GM12872 (cell line): Measurements from ENCODE around the gene MPRIP.

ENCODE experiments used
- TF ChIP-seq, protein P1 (sequence below): IDR thresholded peaks from 3 replicates; pipeline ENCODE4 v1.5.1; 2011; ENCODE audit warnings: low read depth, mild to moderate bottlenecking, low read length, moderate library complexity; ENCODE audit not compliant: insufficient read depth

The MPRIP gene

DNA sequence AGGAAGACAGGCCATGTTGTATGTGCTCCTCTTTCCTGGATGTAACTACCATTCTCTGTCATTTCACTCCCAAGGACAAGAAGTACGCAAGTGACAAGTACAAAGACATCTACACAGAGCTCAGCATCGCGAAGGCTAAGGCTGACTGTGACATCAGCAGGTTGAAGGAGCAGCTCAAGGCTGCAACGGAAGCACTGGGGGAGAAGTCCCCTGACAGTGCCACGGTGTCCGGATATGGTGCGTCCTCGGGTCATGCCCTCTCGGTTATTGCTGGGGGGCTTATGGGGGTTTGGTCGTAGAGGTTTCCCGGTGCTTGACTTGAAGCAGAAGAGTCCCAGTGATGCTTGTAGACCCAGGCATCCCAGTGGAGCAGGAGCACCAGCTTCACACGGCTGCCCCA is 134.9 kb downstream of the MPRIP start:
- TF ChIP-seq, protein P1, sequence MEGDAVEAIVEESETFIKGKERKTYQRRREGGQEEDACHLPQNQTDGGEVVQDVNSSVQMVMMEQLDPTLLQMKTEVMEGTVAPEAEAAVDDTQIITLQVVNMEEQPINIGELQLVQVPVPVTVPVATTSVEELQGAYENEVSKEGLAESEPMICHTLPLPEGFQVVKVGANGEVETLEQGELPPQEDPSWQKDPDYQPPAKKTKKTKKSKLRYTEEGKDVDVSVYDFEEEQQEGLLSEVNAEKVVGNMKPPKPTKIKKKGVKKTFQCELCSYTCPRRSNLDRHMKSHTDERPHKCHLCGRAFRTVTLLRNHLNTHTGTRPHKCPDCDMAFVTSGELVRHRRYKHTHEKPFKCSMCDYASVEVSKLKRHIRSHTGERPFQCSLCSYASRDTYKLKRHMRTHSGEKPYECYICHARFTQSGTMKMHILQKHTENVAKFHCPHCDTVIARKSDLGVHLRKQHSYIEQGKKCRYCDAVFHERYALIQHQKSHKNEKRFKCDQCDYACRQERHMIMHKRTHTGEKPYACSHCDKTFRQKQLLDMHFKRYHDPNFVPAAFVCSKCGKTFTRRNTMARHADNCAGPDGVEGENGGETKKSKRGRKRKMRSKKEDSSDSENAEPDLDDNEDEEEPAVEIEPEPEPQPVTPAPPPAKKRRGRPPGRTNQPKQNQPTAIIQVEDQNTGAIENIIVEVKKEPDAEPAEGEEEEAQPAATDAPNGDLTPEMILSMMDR, result no peak

DNA sequence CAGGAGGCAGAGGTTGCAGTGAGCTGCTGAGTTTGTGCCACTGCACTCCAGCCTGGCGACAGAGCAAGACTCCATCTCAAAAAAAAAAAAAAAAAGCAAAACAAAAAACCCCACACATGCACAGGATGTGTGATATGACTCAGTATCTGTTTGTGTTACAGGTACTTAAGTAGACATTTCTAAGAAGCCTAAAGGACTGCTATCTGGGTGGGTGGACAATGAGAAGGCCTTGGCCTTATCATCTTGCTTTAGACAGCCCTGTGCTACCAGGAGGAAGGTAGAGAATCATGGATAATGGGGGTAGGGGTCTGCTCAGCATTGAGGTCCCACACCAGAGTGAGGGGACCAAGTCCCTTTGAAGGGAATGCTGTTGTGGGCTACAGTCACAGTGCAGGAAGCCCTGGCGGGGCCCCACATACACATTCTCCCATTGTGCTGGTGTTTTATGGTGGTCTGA is 137.1 kb downstream of the MPRIP start:
- TF ChIP-seq, protein P1, result no peak

DNA sequence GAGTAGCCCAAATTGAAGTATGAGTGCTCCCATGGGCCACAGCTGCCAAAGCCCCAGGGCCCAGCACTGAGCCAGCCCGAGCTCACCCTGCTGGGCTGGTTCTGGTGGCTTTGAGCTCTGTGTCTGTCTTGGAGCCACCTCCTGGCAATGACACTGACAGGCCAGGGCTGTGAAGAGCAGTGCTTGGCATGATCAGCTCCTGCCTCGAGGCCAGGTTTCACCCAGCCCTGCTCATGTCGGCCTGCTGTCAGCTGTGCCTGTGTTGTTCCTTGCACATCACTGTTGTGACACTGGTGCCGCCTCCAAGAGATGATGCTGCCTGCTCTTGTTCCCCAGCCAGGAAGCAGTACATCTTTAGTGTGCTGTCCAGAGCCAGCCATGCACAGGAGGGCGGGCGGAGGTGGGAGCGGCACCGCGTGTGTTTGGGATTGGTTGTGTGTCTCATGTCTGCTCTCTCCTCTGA is 137.9 kb downstream of the MPRIP start:
- TF ChIP-seq, protein P1, result no peak

DNA sequence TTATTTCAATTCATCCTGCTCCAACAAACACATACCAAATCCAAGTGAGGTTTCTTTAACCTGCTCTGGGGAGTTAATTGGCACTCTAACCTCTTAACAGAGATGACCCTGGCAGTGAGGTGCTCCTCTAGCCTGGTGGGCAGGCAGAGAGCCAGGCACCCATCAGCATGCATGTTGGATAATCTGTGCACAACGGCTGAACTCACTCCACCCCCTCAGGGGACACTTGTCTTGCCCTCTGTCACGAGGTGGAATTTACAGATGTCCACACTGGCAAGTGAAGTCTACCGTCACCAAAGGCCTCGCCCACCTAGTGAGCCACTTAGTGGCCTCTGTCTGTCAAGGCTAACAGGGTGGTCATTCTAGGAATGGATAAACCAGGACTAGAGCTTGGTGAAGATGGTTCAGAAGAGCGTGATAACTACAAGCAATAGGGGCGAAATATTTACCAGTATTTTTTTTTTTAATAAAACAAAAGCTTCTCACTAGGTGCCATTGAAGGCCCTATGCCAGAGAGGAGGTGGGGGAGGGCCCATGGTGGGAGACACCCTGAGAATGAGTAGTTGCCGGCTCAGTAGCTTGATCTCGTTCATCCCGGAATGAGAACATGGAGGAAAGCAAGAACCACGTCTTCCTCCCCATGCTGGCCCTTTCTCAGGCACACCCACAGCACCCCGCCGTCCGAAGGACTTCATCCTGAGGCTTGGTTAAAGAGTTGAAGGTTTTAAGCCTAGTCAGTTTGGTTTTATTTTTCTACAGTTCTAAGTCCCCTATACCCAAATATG is 138.7 kb downstream of the MPRIP start:
- TF ChIP-seq, protein P1, result no peak

DNA sequence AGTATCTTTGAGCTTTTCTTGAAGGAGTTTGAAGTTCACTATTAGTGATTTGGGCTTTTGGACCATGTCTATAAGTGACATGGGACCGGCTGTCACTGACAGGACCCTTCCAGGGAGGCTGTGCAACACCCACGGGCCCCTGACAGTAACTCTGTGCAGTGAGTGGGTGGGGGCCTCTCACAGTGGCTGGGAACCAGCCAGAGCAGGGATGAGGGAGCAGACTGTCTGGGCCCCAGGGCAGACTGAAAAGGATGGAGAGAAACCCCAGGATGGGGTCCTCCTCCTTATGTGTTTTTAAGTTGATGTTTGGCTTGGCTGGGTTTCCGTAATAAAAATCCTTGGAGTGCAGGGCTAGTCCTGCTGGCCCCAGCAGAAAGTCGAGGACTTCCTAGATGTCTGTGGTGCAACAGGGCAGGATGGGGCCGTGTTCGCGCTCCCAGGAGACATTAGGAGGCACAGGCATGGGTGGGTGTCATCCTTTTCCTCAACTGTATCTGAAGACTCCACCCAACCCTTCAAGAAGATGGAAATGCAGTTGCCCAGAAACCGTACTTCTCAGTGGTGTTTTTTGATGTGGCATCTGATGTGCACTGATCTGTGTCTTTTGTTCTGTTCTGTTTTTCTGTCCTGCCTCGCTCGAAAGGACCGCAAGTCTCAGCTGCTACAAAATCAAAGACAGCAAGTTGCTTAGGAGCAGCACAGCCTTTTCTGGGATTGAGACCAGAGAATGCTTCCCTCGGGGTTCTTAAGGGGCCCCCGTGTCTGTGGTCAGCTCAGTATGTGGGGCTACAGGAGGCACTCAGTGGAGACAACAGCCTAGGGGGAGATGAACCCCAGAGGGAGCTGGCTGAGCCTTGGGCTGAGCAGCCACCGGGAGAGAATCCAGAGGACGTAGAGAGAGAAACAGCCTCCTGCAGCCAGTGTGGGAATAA is 139.7 kb downstream of the MPRIP start:
- TF ChIP-seq, protein P1, result no peak

DNA sequence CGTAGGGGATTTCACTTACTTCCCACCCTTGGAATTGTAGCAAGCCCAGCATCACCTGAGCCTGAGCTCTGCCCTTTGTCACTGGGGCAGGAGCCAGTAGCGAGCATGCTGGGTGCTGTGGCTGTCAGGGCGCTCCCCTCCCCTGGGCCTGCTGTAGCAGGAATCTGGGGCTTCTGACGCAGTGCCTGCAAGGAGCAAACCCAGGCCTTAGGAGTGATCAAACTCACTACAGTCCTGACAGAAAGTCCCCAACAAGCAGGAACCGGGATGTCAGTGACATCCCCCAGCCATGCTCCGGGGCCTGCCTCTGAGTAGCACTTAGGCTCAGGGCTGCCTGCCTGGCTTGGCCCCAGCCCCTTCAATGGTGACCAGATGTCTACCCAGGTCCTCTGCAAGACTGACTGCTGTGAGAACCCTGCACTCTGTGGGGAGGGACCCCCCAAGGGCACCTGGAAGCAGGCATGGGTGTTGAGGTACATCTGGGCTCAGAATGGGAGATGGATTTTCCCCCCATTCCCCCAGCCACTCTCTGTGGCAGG is 140.4 kb downstream of the MPRIP start:
- TF ChIP-seq, protein P1, result no peak

DNA sequence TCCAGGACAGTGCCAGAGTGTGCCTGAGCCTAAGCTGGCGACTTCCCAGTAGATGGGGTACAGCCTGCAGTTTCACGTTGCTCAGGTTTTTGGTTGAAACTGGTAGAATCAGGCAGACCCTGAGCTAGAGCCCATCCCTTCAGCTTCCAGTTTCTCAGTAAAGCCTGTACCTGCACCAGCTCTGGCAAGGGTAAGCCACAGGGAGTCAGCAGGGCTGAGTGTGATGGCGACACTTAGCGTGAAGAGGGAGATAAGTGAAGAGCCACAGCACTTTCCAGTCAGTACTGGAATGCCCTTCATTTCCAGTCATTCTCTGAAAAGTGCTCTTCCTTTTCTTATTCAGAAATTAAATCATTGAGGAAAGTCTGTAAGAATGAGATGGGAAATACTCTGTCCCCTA is 141.5 kb downstream of the MPRIP start:
- TF ChIP-seq, protein P1, result no peak
